ENCODE results near the gene GDI2.

GDI2 gene

GRCh38 chr10:5736591-5736990 is 76.6 kb downstream of the GDI2 start:
- H3K27ac Mint-ChIP-seq = peak overlapping the region; percentile 9
- peaks cover 26% of the 10 kb centered on the region for H3K36me3 Mint-ChIP-seq
- ATAC-seq (ENCODE audit: low read depth) = no peak
- H3K27me3 Mint-ChIP-seq = no peaks in the 10 kb centered on the region
- H3K4me3 Mint-ChIP-seq = no peak overlapping the region
- peaks cover 9% of the 10 kb centered on the region for H3K4me1 Mint-ChIP-seq
- no peaks in the 10 kb centered on the region for H3K9me3 Mint-ChIP-seq
- no peak for DNase-seq (ENCODE audit: low spot score in 2 of 2)

DNA sequence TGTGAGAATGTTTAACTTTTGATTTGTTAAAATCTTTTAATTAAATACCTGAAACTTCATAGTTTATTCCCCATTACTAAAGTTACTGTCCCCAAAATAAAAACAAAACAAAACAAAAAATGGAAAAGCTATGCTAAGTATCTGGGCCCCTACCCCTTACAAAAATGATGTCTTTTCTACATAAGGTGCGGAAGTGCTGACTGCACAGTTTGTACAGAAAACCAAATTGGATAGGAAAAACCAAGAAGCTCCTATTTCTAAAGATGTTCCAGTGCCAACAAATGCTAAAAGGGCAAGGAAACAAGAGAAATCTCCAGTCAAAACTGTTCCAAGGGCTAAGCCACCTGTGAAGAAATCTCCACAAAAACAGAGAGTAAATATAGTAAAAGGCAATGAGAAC is 78.1 kb downstream of the GDI2 start:
- no peaks in the 10 kb centered on the region for H3K9me3 Mint-ChIP-seq
- ATAC-seq (ENCODE audit: low read depth) (no peak), DNase-seq (ENCODE audit: low spot score in 2 of 2) (no peak)
- no peak overlapping the region for H3K4me3 Mint-ChIP-seq
- H3K36me3 Mint-ChIP-seq = peaks cover 29% of the 10 kb centered on the region
- no peaks in the 10 kb centered on the region for H3K27me3 Mint-ChIP-seq
- H3K27ac Mint-ChIP-seq = no peak overlapping the region
- H3K4me1 Mint-ChIP-seq = no peaks in the 10 kb centered on the region

DNA sequence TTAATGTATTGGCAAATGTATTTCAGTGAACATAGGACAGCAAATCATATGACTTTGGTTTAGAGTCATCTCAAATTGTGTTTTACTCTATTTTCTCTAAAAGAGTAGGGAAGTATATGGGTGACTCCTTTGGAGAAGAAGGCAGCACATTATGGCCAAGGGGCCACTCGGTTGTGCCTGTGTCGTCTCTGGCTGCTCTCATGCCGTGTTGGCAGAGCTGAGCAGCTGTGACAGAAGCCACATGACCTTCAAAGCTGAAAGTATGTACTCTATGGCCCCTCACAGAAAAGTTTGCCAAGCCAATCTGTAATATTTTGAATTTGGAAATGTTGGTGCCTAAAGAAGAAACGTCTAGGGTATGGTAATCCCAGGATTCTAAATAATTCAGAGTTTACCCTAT is 81.1 kb downstream of the GDI2 start:
- ATAC-seq (ENCODE audit: low read depth) (no peak), DNase-seq (ENCODE audit: low spot score in 2 of 2) (no peak)
- peaks cover 26% of the 10 kb centered on the region for H3K36me3 Mint-ChIP-seq
- H3K4me1 Mint-ChIP-seq = no peaks in the 10 kb centered on the region
- H3K27ac Mint-ChIP-seq = no peak overlapping the region
- H3K4me3 Mint-ChIP-seq = no peak overlapping the region
- no peaks in the 10 kb centered on the region for H3K9me3 Mint-ChIP-seq
- H3K27me3 Mint-ChIP-seq = no peaks in the 10 kb centered on the region

DNA sequence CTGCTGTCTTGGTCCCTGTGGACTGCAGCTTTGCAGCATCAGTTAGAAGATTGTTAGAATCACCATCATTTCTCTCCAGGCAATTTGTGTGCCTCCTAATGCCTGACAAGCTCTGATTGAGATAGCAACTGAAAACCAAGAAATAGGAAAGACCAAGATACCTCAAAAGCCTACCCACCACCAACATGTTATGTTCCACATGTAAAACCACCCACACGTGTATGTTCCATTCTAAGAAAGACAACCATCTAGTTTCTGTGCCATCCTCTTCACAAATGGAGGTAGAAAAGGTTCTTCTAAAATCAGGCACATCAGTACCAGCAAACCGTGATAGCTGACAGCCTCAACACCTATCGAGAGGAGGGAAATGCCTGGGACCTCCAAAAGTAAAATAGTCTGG is 81.7 kb downstream of the GDI2 start:
- Mint-ChIP-seq H3K36me3 (peaks cover 27% of the 10 kb centered on the region), H3K27ac (no peak overlapping the region)
- ATAC-seq (ENCODE audit: low read depth) = no peak

GRCh38 chr10:5730766-5731165 is 82.5 kb downstream of the GDI2 start:
- H3K4me3 Mint-ChIP-seq = no peak overlapping the region
- H3K9me3 Mint-ChIP-seq = no peaks in the 10 kb centered on the region
- H3K4me1 Mint-ChIP-seq = no peaks in the 10 kb centered on the region
- DNase-seq (ENCODE audit: low spot score in 2 of 2) (no peak), ATAC-seq (ENCODE audit: low read depth) (no peak)
- H3K36me3 Mint-ChIP-seq = peaks cover 26% of the 10 kb centered on the region
- peak overlapping the region; percentile 47 for H3K27ac Mint-ChIP-seq
- H3K27me3 Mint-ChIP-seq = no peaks in the 10 kb centered on the region

More for the DNA sequence above, 81.7 kb downstream of the GDI2 start:
- no peak for DNase-seq (ENCODE audit: low spot score in 2 of 2)
- Mint-ChIP-seq H3K4me3 (no peak overlapping the region), H3K9me3 (no peaks in the 10 kb centered on the region), H3K4me1 (no peaks in the 10 kb centered on the region), H3K27me3 (no peaks in the 10 kb centered on the region)

DNA sequence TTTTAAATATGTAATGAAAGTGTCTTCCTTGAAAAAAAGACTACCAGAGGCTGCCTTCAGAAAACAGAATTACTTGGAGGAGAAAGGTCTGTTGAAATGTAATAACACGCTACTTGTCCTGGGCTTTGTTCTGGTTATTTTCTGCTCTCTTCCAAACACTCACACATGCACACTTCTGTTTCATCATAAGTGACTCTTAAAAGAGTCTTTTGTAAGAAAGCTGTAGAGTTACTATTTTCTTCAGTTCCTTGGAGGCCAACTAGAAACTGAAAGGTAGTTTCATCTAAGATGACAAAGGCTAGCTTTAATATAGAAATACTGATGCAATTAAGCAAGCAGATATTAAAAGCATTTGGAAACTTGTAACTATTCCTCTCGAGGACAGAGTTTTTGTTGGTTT is 89.5 kb downstream of the GDI2 start:
- no peaks in the 10 kb centered on the region for H3K27me3 Mint-ChIP-seq
- H3K4me3 Mint-ChIP-seq = no peak overlapping the region
- no peaks in the 10 kb centered on the region for H3K9me3 Mint-ChIP-seq
- ATAC-seq (ENCODE audit: low read depth) = no peak
- no peak for DNase-seq (ENCODE audit: low spot score in 2 of 2)
- H3K36me3 Mint-ChIP-seq = peaks cover 21% of the 10 kb centered on the region
- H3K4me1 Mint-ChIP-seq = peaks cover 2% of the 10 kb centered on the region
- no peak overlapping the region for H3K27ac Mint-ChIP-seq

DNA sequence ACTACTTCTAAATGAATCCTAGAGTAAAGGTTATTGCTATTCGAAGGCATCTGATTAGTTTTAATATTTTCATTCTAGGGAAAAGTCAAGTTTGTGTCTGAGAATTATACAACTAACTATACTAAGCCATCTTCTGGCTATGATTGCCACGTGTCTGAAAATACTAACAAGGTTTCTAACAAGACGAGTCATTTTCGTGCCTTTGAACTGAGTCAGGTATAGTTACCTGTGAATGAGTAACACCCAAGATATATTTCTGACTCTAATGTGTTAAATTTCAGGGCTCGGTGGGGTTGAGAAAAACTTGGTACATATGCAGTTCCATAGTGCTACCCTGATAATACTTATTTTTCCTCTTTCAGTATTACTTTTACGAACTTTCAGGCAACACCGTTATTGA is 93.1 kb downstream of the GDI2 start:
- ATAC-seq (ENCODE audit: low read depth) = no peak
- peaks cover 13% of the 10 kb centered on the region for H3K36me3 Mint-ChIP-seq

DNA sequence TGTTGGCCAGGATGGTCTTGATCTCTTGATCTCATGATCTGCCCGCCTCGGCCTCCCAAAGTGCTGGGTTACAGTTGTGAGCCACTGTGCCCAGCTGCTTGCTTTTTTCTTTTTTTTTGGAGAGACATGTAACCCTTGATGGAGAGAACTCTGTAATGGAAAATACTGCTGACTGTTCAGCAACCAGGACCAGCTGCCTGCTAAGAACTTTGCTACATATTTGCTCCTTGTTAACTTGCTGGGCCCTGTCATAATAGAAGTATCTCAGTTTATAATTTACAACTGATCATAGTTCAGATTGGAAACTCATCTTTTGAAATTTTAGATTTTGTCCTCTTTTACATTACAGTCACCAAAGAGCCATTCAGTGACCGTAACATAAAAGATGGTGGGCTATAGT is 93.7 kb downstream of the GDI2 start:
- peaks cover 13% of the 10 kb centered on the region for H3K36me3 Mint-ChIP-seq
- no peaks in the 10 kb centered on the region for H3K27me3 Mint-ChIP-seq
- no peaks in the 10 kb centered on the region for H3K9me3 Mint-ChIP-seq
- H3K4me3 Mint-ChIP-seq = no peak overlapping the region
- ATAC-seq (ENCODE audit: low read depth) (no peak), DNase-seq (ENCODE audit: low spot score in 2 of 2) (no peak)
- no peak overlapping the region for H3K27ac Mint-ChIP-seq
- peaks cover 8% of the 10 kb centered on the region for H3K4me1 Mint-ChIP-seq

More for the DNA sequence above, 93.1 kb downstream of the GDI2 start:
- Mint-ChIP-seq H3K4me1 (peaks cover 4% of the 10 kb centered on the region), H3K4me3 (no peak overlapping the region), H3K27ac (no peak overlapping the region), H3K9me3 (no peaks in the 10 kb centered on the region), H3K27me3 (no peaks in the 10 kb centered on the region)
- no peak for DNase-seq (ENCODE audit: low spot score in 2 of 2)
